ENCODE measurements around the gene TES. TPM values are rescaled to one million over a fixed set of nuclear protein-coding genes. Genes with fewer than 3 reads are reported as not detected.

The TES gene
- 10 to 100 TPM in 3 of 6 experiments, 1 to 10 TPM in 3; 6.0 to 22.3 (median 12.5) TPM for total RNA-seq
- long read RNA-seq, partial matches to known transcripts: 1 of 4 reads
- long read RNA-seq, other reads (novel, unspliced or antisense): 0 of 4 reads

- ATAC-seq (peak; percentile 89 to 97 (median 93)), DNase-seq (peak; percentile 81 to 87 (median 86))
- Histone ChIP-seq H3K27ac (peak within 1 kb of the TSS; percentile 66 to 86 (median 81)), H3K4me3 (peak within 1 kb of the TSS; percentile 68 to 79 (median 79)), H3K4me1 (peaks cover 0 to 9% (median 0%) of the 10 kb centered on the region in 4 donors), H3K36me3 (no peaks in the 10 kb centered on the region), H3K27me3 (no peaks in the 10 kb centered on the region), H3K9me3 (no peaks in the 10 kb centered on the region)
- intact Hi-C loops (cut with DNase I): no loop called here
- under 1% methylated on average over 20 of the region's 83 CpGs for WGBS (ENCODE audit: insufficient coverage, low coverage, low lambda C conversion rate, missing lambda C conversion rate)
- TF ChIP-seq CTCF (IDR thresholded peaks at IDR 0.05) (peak in 1 of 4 donors; percentile 7), POLR2A (IDR thresholded peaks at IDR 0.05) (peak; percentile 88)
Observed at GRCh38 chr7:116210345-116211005, at the start of gene TES. Gene TES, plus strand, starts transcription at chr7:116210539. Its CDS starts 169 bp downstream, at chr7:116210708.

- no peak for DNase-seq
- intact Hi-C loops (cut with DNase I): no loop called here
- ATAC-seq: no peak
- Histone ChIP-seq H3K4me3 (no peak overlapping the region), H3K4me1 (no peaks in the 10 kb centered on the region), H3K27me3 (no peaks in the 10 kb centered on the region), H3K9me3 (no peaks in the 10 kb centered on the region), H3K36me3 (no peaks in the 10 kb centered on the region), H3K27ac (no peak overlapping the region)
- TF ChIP-seq POLR2A (IDR thresholded peaks at IDR 0.05) (no peak), CTCF (IDR thresholded peaks at IDR 0.05) (no peak)
Observed at GRCh38 chr7:116161728-116162127, 48.6 kb upstream of the TES start.

- H3K27ac ChIP-seq: no peak overlapping the region
Observed at GRCh38 chr7:116162254-116162653, 48.1 kb upstream of the TES start.

GRCh38 chr7:116162992-116163391 lies 47.3 kb upstream of the TES start:
- no peak for DNase-seq
- H3K4me1 ChIP-seq: no peaks in the 10 kb centered on the region
- peak in 3 of 4 donors; percentile 32 to 50 (median 45) for ATAC-seq
- peak in 3 of 4 donors; percentile 8 to 22 (median 18) for TF ChIP-seq CTCF (IDR thresholded peaks at IDR 0.05)
- TF ChIP-seq POLR2A (IDR thresholded peaks at IDR 0.05): no peak
- H3K27me3 ChIP-seq: no peaks in the 10 kb centered on the region
- no peak overlapping the region for H3K4me3 ChIP-seq
- intact Hi-C loops (cut with DNase I): no loop called here
- no peaks in the 10 kb centered on the region for H3K36me3 ChIP-seq
- no peak overlapping the region for H3K27ac ChIP-seq
- no peaks in the 10 kb centered on the region for H3K9me3 ChIP-seq

More at GRCh38 chr7:116162254-116162653, 48.1 kb upstream of the TES start:
- DNase-seq: no peak
- Histone ChIP-seq H3K4me3 (no peak overlapping the region), H3K9me3 (no peaks in the 10 kb centered on the region), H3K4me1 (no peaks in the 10 kb centered on the region), H3K27me3 (no peaks in the 10 kb centered on the region), H3K36me3 (no peaks in the 10 kb centered on the region)
- no peak for TF ChIP-seq CTCF (IDR thresholded peaks at IDR 0.05)
- TF ChIP-seq POLR2A (IDR thresholded peaks at IDR 0.05): no peak
- no peak for ATAC-seq
- intact Hi-C loops (cut with DNase I): no loop called here

All from right lobe of liver (tissue), 6 donors.